LNCAP (cell line): Measurements from ENCODE around the gene HNRNPAB.

Experiments
- TF ChIP-seq, protein P1 (sequence below): fragments of 450-650 bp; IDR thresholded peaks from 2 replicates; pipeline ENCODE4 v1.5.1; 2017; ENCODE audit warnings: mild to moderate bottlenecking

HNRNPAB gene

DNA sequence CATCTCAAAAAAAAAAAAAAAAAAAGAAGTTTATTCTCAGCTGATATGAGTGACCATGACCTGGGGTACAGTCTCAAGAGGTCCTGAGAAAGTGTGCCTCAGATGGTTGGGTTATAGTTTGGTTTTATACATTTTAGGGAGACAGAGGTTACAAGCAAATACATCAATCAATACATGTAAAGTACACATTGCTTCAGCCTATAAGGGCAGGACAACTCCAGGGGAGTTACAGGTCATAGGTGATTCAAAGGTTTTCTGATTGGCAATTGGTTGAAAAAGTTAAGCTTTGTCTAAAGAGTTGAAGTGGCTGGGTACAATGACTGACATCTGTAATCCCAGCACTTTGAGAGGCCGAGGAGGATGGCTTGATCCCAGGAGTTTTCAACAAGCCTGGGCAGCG is 14.9 kb upstream of the HNRNPAB start:
- TF ChIP-seq, protein P1, sequence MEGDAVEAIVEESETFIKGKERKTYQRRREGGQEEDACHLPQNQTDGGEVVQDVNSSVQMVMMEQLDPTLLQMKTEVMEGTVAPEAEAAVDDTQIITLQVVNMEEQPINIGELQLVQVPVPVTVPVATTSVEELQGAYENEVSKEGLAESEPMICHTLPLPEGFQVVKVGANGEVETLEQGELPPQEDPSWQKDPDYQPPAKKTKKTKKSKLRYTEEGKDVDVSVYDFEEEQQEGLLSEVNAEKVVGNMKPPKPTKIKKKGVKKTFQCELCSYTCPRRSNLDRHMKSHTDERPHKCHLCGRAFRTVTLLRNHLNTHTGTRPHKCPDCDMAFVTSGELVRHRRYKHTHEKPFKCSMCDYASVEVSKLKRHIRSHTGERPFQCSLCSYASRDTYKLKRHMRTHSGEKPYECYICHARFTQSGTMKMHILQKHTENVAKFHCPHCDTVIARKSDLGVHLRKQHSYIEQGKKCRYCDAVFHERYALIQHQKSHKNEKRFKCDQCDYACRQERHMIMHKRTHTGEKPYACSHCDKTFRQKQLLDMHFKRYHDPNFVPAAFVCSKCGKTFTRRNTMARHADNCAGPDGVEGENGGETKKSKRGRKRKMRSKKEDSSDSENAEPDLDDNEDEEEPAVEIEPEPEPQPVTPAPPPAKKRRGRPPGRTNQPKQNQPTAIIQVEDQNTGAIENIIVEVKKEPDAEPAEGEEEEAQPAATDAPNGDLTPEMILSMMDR = no peak

DNA sequence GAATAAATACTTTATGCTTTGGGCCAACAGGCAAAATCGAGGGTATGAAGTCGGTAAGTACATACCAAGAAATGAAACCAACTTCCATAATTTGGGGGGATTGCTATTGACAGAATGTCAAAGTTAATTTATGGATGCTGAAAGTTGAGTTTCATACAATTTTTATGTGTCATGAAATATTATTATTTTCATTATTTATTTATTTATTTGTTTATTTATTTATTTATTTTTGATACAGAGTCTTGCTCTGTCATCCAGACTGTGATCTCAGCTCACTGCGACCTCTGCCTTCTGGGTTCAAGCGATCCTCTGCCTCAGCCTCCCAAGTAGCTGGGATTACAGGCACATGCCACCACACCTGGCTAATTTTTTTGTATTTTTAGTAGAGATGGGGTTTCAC is 12.7 kb upstream of the HNRNPAB start:
- TF ChIP-seq, protein P1 = no peak

DNA sequence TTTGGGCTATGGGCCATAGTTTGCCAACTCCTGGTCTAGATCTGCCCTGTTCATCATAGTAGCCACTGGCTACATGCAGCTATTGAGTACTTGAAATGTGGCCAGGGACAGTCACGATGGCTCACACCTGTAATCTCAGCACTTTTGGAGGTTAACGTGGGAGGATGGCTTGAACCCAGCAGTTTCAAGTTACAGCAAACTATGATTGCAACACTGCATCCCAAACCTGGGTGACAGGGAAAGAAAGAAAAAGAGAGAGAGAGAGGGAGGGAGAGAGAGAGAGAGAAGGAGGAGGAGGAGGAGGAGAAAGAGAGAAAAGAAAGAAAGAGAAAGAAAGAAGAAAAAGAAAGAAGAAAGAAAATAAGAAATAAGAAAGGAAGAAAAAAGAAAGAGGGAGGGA is 12.1 kb upstream of the HNRNPAB start:
- TF ChIP-seq, protein P1 = no peak

DNA sequence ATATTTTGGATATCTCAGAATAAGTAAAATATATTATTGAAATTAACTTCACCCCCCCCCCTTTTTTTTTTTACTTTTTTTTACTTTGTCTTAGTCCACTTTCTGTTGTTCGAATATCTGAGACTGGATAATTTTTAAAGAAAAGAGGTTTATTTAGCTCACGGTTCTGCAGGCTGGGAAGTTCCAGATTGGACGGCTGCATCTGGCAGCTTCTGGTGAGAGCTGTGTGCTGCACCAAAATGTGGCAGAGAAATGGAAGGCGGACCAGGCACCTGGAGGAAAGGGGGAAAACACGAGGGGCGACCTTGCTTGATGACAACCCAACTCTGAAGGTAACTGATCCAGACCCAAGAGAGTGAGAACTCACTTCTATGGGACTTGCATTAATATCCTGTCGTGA is 11.5 kb upstream of the HNRNPAB start:
- TF ChIP-seq, protein P1 = no peak

DNA sequence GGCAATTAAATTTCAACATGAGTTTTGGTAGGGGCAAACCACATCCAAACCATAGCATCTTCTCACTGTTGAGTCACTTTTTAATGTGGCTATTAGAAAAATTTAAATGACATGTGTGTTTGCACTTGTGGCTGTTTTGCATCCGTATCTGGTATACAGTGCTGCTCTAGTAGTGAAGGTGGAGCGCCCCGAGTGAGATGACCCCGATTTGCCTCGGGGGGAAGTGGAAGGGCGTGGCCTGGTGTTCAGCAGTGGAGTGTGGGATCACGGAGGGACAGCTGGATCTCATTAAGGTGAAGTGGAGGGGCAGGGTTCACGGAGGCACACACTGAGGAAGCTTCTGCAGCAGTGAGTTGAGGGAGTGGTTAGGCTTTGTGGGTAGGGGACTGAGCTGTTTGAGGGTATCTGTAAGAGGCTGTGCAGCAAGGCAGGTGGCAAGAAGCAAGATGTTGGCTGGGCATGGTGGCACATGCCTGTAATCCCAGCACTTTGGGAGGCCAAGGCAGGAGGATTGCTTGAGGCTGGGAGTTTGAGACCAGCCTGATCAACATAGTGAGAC is 11.0 kb upstream of the HNRNPAB start:
- TF ChIP-seq, protein P1 = no peak

DNA sequence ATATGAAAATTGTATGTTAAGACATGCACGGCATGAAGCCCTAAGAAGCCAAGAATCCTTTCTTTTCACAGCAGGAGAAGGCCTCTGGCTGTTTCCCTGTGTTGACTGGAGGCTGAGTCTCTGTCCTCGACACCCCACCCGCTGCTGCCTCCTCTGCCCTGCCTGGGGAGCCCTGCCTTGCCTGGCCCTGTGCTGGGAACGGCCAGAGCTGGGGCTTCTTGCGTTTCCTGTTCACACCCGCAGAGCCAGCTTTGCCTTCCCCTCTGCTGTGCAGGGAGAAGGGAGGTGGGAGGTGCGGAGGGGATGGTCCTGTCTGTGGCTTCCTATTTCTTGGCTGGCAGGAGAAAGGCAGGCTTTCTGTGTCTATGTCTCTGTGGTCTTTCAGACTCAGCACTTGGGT is 10.3 kb upstream of the HNRNPAB start:
- TF ChIP-seq, protein P1 = no peak

DNA sequence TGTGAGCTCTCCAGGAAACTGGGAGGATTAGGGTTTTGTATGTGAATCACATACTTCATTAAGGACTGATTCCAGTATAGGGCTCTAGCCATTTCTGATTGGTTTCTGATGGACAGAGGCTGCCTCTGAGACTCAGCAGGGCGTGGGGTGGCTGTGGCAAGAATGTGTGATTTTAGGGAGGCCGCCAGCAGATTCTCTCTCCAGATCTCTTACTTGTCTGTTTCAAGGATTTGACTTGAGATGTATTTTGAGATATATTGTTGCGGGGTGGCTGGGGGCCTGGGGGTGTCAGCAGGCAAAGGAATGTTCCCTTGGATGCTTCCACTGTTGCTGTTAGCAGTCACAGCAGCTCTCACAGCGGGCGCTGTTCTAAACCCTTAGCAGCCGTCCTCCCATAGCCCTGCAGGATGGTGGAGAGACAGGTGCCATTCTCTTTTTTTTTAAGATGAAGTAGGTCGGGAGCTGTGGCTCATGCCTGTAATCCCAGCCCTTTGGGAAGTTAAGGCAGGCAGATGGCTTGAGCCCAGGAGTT is 8.0 kb upstream of the HNRNPAB start:
- TF ChIP-seq, protein P1 = no peak

DNA sequence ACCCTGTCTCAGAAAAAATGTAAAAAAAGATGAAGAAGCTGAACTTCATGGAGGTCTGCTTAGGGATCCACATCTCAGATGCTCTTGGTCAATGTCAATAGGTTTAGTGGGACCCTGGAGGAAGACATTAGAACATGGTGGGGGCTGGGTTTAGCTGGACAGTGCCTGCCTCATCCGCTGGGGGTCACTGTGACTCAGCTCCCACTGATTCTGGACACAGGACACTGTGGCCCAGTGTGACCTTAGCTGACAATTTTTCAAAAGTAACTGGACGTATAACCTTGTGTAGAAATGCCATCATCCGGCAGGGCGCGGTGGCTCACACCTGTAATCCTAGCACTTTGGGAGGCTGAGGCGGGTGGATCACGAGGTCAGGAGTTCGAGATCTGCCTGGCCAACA is 7.3 kb upstream of the HNRNPAB start:
- TF ChIP-seq, protein P1 = peak; percentile 47
